22Rv1 (cell line): ENCODE results near the gene GALNTL6.

Source experiments
- CTCF ChIP-seq: fragments of 450-650 bp; IDR thresholded peaks from 2 replicates; pipeline ENCODE4 v1.5.1; 2017; ENCODE audit warnings: mild to moderate bottlenecking
- ZFX ChIP-seq: fragments of 450-650 bp; IDR thresholded peaks from 2 replicates; pipeline ENCODE4 v1.6.1; 2017; ENCODE audit warnings: antibody characterized with exemption, borderline replicate concordance

- no peak for TF ChIP-seq CTCF
- TF ChIP-seq ZFX: no peak
Measured at GRCh38 chr4:172152284-172152683, 339.1 kb downstream of the GALNTL6 start.
